Tibial nerve (tissue), 4 donors: ENCODE measurements around the gene ZBTB7C. TPM values are rescaled to one million over a fixed set of nuclear protein-coding genes. Genes with fewer than 3 reads are reported as not detected.

ENCODE experiments used
- DNase-seq, 2 donors: peaks; one replicate each; pipeline ENCODE4 v3.0.0-alpha.2; 2019; ENCODE audit warnings: low spot score in 2 of 2
- H3K27ac ChIP-seq, 4 donors: fragments of 200-600 bp; sonication (generic) in 3 of 4; one replicate each; pipeline ENCODE4 v1.5.1; 2017 to 2019; ENCODE audit warnings: mild to moderate bottlenecking in 1 of 4
- H3K27me3 ChIP-seq, 2 donors: fragments of 200-600 bp; sonication (generic) in 1 of 2; one replicate each; pipeline versions ENCODE4 v1.5.1 to v1.6.0; 2017 to 2019
- H3K36me3 ChIP-seq, 3 donors: fragments of 200-600 bp; sonication (generic); one replicate each; pipeline ENCODE4 v1.5.1; 2018 to 2019
- H3K4me1 ChIP-seq, 4 donors: fragments of 200-600 bp; sonication (generic) in 3 of 4; one replicate each; pipeline ENCODE4 v1.5.1; 2017 to 2019
- H3K4me3 ChIP-seq, 4 donors: fragments of 200-600 bp; sonication (generic) in 3 of 4; one replicate each; pipeline ENCODE4 v1.5.1; 2017 to 2019; ENCODE audit warnings: mild to moderate bottlenecking in 1 of 4, moderate library complexity in 1 of 4
- H3K9me3 ChIP-seq, 4 donors: fragments of 200-600 bp; sonication (generic) in 3 of 4; one replicate each; pipeline ENCODE4 v1.5.1; 2017 to 2019
- CTCF ChIP-seq, 5 experiments: fragments of 200-600 bp in 3 of 5; fragments of 450-650 bp in 2 of 5; sonication (generic) in 3 of 5; IDR thresholded peaks; one replicate each; pipeline ENCODE4 v1.5.1; 2016 to 2019; ENCODE audit warnings: antibody characterized with exemption in 5 of 5, mild to moderate bottlenecking in 3 of 5, moderate library complexity in 2 of 5
- EP300 ChIP-seq, 2 donors: sonication (generic); formaldehyde crosslinking; IDR thresholded peaks; one replicate each; pipeline ENCODE4 v1.6.1; 2017; ENCODE audit warnings: antibody characterized with exemption in 2 of 2, mild to moderate bottlenecking in 1 of 2
- POLR2A ChIP-seq, 2 donors: fragments of 450-650 bp; IDR thresholded peaks; one replicate each; pipeline ENCODE4 v1.6.1; 2017; ENCODE audit warnings: antibody characterized with exemption in 2 of 2, mild to moderate bottlenecking in 2 of 2, moderate library complexity in 2 of 2
- WGBS, 2 donors: methylation state at CpG; one replicate each; pipeline ENCODE4 v1.1.5; 2018; 5-methylcytosine and 5-hydroxymethylcytosine counted together
- small RNA-seq: library from RNA; depleted of rRNA; stranded (forward); fragments of <200 nt; gene quantifications from one replicate; pipeline ENCODE3, GENCODE V24; 2016
- total RNA-seq, 4 donors: library from RNA; depleted of rRNA; stranded (reverse); fragments of >200 nt; gene quantifications; one replicate each; pipeline ENCODE4 v1.1.0, GENCODE V29; 2016

ZBTB7C gene
- total RNA-seq, 4 donors from 2014 or later: 24.6 to 95.0 (median 75.3) TPM

DNA sequence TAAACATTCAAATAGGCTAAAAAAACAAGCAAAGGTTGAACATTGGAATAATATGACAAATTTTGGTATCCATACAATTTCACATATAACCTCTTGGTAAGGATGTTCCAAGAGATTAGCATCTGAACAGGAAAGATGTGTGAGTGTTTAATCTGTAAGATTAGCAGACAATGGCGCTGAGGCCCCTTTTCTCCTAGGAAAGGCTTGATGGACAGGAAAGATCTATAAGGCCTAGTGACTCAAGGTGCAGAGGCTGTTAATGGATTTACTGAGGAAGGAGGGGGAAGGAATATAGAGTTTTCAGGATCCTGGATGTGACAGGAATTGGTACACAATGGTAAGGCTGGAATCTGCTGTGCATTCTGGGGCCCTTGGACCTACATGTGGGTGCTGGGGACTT is 430.6 kb downstream of the ZBTB7C start:
- Histone ChIP-seq H3K4me1 (no peaks in the 10 kb centered on the region), H3K27me3 (no peaks in the 10 kb centered on the region), H3K4me3 (no peak overlapping the region), H3K36me3 (no peaks in the 10 kb centered on the region), H3K9me3 (no peaks in the 10 kb centered on the region), H3K27ac (no peak overlapping the region)
- DNase-seq: no peak
- TF ChIP-seq EP300 (IDR thresholded peaks at IDR 0.05): no peak
- TF ChIP-seq POLR2A (IDR thresholded peaks at IDR 0.05): no peak
- no peak for TF ChIP-seq CTCF (IDR thresholded peaks at IDR 0.05)
- 98 to 100% methylated on average over 1 of the region's 1 CpG for WGBS, 2 donors

DNA sequence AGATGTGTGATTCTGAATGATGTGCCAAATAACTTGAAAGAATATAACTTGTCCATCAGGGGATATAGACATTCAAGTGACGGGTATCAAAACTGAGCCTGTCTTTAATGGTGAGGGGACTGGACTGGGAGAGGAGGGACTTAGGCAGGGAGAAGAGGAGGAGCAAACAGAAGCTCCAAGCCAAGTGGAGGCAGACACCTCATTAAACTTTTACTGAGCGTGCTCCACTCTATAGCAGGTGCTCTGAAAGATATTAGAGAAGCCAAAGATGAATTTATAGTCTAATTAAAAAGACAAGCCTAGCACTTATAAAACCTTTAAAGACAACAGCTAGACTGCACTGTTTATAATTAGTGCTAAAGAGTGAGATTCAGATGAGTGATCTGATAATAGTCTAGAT is 431.0 kb downstream of the ZBTB7C start:
- Histone ChIP-seq H3K27me3 (no peaks in the 10 kb centered on the region), H3K36me3 (no peaks in the 10 kb centered on the region), H3K27ac (no peak overlapping the region), H3K9me3 (no peaks in the 10 kb centered on the region), H3K4me1 (no peaks in the 10 kb centered on the region), H3K4me3 (no peak overlapping the region)
- no peak for DNase-seq
- TF ChIP-seq EP300 (IDR thresholded peaks at IDR 0.05) (no peak), CTCF (IDR thresholded peaks at IDR 0.05) (no peak), POLR2A (IDR thresholded peaks at IDR 0.05) (no peak)
- 79 to 99% methylated on average over 2 of the region's 2 CpGs for WGBS, 2 donors

Small RNA genes within 50 kb of the gene (small RNA-seq; reads per million reads assigned to genes)
- not detected for gene RNU6-708P

Other genes starting within 250 kb of the ZBTB7C start
- gene CTIF, start 129.6 kb upstream of the ZBTB7C start, total RNA-seq: 100 to 1,000 TPM in 1 of 4 donors, 10 to 100 TPM in 3; 72.2 to 137 (median 86.5) TPM